SIG-M5 treated with dmso at 0.1 percent for 504 hours (cell line): ENCODE data around the gene SMG6.
"Not testable (repeated sequence)": the region's sequence is repeated elsewhere in the genome, so short reads cannot be mapped to it uniquely, and the experiment has no call there.

ENCODE experiments used
- DNase-seq: peaks from one replicate; lab custom pipeline; 2025; ENCODE audit not compliant: unreplicated experiment; lab: John Stamatoyannopoulos, UW

Gene SMG6

DNA sequence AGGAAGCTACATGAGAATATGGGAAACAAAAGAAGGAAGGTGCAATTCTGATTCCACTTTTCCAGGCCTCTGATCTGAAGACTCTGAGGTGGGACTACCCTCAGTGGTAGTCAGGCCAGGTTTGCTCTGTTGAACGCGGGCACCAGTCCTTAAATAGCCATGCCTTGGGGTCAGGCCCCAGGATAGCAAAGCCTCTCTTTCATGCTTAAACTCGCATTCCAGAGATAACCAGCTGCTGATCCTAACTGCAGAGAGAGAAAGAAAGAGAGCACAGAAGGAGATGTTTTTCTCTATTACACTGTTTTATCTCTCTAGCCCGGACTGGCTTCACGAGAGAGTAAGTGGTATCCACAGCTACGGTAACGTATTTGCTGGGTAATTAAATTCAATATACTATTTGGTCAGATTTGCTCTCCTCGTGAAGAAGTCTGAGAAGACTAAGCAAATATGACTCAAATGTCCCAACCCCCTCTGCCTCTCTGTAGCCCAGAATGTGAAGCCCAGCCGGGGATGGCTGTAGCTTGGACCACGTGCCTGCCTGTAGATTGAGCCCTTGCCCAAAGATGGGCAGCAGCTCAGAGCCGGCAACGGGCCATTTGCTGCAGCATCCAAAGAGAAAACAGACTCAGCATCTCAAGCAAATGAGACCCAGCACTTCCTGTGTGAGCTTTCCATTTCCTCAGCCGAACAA, 122.2 kb downstream of the SMG6 start:
- no peak for DNase-seq

DNA sequence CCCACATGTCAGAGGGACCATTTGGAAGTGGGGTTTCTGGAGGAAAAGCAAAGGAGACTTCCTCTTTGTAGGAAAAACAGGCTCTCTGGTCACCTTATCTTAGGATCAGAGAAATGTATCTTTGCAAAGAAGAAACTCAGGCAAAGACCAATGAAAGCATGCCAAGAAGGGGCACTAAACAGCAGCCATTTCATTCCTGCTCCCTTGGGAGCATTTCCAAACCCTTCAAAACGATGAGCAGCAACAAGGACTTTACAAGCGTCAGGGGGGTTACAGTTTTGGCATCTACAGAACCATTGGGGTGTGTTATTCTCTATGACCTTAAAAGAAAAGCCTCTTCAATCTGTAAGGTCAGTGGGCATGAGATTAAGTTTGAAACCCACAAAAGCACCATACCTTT, 122.8 kb downstream of the SMG6 start:
- no peak for DNase-seq

DNA sequence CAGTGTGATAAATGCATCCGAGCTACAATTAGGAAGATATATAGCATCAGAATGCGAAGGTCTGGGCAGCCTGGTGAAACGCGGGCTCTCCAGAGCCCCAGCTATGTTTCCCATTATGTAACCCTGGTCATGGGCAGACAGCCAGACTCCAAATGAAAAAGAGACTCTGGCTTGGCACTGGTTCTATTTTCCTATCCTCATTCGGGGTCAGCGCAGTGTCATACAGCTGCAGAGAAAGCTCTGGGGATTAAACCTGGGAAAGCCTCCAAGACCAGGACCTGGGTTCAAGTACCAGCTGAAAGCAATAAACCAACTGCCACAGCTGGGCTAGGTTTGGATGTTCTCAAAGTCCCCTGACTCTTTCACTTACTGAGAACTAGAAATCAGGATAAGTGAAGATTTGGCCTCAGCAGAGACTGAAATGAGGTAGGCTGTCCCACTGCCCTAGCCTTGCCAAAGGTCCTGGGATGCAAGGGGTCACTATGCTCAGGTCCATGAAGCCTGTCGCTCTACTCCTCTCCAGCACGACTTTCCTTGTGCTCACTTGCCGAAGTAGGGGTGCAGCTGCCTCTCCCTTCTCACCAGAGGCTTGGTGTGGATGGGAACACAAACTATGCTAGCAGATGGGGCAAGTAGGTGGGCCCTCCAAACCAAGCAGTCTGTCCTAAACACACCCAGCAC, 123.8 kb downstream of the SMG6 start:
- no peak for DNase-seq

DNA sequence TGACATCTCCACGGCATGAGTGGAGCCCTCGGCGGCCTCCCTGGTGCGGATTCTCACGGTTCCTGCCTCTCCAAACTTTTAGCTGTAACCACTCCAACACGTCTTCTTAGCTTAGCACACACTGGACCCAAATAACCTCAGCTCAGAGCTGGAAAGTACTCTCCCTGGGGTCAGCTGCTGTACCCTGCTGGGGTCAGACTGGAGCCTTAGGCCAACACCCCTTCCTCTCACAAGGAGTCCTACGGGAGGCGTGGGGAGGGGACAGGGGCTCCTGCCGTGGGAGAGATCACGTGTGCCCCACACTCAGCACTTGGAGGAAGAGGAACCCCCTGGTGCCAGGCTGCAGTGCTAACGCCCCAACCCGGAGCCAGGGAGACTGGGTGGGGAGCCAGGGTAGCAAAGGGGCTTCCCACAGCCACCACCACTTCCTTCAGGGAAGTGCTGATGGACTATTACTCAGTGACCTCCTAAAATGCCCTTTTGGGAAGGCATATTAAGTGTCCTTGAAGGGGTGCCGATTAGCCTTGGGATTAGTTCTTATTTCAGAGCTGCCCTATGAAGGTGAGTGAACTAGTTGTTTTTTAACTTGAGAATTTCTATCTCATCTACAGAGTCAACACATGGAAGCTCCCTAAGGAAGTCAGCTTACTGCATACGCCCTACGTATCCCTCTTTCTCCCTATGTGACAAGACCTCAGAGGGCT, 124.6 kb downstream of the SMG6 start:
- DNase-seq: no peak

GRCh38 chr17:2177235-2177811, 126.3 kb downstream of the SMG6 start:
- no peak for DNase-seq

- no peak for DNase-seq
These were observed 127.0 kb downstream of the SMG6 start for GRCh38 chr17:2176499-2177169.

- no peak for DNase-seq
These were observed 128.3 kb downstream of the SMG6 start for GRCh38 chr17:2175294-2175628.

DNA sequence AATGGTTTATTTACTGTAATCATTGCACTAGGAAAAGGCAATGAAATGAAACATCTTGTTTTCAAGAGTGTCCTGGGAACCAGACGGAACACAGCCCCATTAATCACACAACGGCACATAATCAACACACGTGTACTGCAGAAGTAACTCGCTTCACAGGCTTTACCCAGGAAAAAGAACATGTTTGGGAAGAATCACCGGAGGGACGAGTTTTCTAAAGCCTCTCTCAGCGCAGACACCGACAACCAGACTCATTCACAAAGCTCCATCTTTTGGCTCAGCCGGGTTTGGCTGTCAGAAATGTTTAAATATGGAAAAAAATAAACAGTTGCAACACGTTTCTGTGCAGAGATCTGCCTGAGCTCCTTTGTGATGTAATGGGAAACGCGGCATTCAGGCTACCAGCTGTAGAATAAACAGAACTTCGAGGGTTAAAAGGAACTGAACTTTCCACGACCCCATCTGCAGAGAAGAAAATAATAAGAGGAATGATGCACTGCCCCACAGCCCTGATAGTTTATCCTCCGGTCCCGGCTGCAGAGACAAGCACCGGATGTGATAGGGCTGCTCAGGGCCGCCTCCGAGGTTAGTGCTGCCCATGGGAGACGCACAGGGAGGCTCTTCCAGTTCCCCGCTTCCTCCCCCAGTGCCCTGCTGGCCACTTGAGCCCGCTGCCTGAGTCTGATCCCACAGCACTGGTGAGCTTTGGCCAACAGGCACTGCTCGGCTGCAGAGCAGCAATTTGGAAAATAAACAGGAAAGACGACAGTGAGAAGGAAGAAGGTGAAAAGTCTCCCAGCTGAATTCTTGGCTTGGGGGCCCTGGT, 128.9 kb downstream of the SMG6 start:
- DNase-seq: peak; percentile 56

GRCh38 chr17:2174014-2174413, 129.6 kb downstream of the SMG6 start:
- DNase-seq: no peak

DNA sequence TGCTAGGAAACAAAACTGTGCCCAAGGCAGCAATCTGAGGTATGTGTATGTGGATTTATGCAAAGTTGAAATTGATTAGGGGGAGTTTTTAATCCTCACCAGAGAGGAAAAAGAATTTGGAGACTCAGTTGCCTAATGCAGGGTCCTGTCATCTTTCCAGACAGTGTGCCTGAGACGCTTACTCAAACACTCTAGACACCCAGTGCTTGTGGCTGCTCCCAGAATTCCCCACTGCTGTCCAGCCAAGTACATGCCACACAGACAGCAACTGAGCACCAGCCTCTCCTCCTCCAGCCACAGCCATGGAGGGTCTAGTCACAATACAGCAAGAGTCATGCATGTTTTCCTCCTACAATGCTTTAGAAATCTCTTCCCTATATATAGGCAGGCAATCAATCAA, 130.6 kb downstream of the SMG6 start:
- DNase-seq: no peak

DNA sequence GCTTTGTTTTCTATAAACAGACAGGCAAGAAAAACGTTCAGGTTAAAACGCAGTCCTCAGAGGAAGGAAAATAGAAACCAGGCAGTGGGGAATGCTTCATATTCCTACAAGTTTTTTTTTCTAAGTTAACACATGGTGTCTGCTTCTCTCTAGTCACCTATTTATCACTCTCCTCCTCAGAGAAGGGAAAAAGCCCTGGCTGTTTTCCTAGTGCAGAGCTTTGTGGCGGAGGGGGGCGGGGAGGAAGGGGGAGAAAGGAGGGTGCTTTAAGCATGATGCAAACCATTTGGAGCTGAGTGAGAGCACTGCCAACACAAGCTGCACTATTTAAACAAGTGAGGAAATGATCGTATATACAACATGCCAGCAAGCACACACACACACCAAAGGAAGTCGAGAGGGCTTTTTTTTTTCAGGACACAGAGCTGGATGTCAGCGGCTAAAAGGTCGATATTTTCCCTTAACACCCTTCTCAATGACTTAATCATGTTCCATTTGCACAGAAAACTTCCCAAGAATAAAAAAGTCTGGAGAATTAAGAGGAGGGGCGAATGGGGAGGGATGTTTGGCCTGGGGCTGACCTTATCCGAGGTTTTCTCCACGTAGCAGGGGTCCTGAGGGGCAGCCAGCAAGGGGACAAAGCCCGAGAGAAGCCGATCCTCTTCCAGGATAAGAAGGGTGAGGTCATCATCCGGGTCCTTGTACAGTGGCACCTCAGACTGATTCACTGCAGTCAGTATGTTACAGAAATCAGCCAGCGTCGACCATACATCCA, 131.3 kb downstream of the SMG6 start:
- DNase-seq: no peak

DNA sequence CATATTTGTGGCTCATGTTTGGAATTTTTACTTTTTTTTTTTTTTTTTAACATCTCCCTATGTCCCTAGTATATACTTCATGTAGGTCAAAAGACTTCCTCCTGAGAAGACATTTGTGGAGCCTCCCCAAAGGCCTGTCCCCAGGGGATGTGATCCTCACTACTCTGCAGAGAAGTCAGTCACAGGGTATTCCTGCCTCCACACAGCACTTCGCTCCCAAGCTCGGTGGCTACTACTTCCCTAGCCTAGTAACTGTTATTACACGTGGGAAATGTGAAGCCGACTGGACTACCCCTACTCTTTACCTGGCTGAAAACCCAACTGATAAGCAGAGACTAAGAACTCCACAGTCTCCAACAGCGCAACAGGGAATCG, 131.9 kb downstream of the SMG6 start:
- DNase-seq: no peak

GRCh38 chr17:2170023-2170422, 133.6 kb downstream of the SMG6 start:
- DNase-seq: peak; percentile 2

DNA sequence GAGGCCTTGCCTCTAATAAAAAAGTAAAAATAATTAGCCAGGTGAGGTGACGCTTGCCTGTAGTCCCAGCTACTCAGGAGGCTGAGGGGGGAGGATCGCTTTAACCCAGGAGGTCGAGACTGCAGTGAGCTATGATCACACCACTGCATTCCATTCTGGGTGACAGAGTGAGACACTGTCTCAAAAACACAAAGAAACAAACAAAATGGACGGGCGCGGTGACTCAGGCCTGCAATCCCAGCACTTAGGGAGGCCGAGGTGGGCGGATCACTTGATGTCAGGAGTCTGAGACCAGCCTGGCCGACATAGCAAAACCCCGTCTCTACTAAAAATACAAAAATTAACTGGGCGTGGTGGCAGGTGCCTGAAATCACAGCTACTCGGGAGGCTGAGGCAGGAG, 137.9 kb downstream of the SMG6 start:
- not testable (repeated sequence) for DNase-seq

GRCh38 chr17:2158396-2158780, 145.2 kb downstream of the SMG6 start:
- DNase-seq: no peak

DNA sequence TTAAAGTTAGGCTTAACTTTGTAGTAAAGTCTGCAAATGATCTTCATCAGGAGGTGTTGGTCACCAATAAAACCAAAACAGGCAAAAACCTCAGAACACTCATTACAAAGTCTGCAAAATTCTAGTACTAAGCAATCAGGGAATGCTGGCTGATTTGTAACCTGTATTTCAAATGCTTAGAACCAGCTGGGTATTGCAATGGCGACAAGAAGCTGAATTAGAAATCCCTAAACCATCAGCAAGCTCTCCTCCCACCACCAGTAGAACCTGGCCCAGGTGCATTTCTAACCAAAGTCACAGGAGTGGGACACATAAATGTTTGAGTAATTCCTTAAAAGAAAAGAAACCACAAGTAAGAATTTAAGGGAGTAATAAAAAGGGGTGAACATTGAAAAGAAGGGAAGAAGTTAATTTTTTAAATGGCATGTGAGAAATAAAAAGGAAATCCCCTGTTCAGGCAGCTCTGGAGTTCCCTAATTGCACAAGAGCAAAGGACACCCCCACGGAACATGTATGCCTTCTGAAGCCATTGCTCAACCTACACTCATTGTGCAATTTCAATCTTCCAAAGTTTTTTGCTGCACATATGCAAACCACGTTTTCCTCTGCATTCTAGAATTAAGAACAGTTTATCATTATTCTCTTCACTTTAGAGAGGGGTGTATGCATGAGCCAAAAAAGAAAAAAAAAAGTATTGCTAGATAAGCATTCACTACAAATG, 145.8 kb downstream of the SMG6 start:
- peak; percentile 79 for DNase-seq

- peak; percentile 63 for DNase-seq
These were observed 146.5 kb downstream of the SMG6 start for GRCh38 chr17:2157081-2157480.

DNA sequence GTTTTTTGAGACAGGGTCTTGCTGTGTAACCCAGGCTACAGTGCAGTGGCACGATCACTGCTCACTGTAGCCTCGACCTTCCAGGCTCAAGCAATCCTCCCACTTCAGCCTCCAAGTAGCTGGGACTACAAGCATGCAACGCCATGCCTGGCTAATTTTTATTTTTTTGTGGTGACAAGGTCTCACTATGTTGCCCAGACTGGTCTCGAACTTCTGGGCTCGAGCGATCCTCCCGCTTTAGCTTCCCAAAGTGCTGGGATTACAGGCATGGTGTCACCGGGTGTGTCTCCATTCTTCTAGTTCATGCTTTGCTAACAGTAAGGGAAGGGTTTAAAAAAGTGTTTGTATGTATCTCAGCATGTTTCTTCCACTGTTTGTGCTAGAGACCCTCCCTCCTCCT, 146.9 kb downstream of the SMG6 start:
- no peak for DNase-seq

- no peak for DNase-seq
These were observed 148.0 kb downstream of the SMG6 start for GRCh38 chr17:2155573-2155972.
